Measurements from ENCODE around the gene SPAG17. TPM values are rescaled to one million over a fixed set of nuclear protein-coding genes. Genes with fewer than 3 reads are reported as not detected.

The SPAG17 gene
- total RNA-seq, 1 experiment from 2014 or later = 0.52 TPM

DNA sequence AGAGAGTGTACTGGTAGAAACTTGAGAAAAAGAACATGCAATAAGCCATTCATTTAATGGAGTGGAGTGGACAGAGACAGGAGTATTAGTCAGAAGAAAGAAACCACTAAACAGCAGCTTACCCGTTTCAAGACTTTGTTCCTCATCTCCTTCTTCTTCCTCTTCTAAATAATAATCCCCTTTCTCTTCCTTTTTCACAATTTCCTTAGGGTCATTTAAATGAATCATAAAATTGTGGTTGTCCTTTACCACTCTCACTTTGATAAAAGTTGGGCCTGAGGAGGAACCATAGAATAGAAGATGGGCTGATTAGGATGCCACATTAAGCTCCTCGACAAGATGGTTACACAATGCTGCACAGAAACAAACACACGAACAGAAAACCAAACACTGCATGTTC is 145.9 kb downstream of the SPAG17 start (continued):
- TF ChIP-seq, protein P1, sequence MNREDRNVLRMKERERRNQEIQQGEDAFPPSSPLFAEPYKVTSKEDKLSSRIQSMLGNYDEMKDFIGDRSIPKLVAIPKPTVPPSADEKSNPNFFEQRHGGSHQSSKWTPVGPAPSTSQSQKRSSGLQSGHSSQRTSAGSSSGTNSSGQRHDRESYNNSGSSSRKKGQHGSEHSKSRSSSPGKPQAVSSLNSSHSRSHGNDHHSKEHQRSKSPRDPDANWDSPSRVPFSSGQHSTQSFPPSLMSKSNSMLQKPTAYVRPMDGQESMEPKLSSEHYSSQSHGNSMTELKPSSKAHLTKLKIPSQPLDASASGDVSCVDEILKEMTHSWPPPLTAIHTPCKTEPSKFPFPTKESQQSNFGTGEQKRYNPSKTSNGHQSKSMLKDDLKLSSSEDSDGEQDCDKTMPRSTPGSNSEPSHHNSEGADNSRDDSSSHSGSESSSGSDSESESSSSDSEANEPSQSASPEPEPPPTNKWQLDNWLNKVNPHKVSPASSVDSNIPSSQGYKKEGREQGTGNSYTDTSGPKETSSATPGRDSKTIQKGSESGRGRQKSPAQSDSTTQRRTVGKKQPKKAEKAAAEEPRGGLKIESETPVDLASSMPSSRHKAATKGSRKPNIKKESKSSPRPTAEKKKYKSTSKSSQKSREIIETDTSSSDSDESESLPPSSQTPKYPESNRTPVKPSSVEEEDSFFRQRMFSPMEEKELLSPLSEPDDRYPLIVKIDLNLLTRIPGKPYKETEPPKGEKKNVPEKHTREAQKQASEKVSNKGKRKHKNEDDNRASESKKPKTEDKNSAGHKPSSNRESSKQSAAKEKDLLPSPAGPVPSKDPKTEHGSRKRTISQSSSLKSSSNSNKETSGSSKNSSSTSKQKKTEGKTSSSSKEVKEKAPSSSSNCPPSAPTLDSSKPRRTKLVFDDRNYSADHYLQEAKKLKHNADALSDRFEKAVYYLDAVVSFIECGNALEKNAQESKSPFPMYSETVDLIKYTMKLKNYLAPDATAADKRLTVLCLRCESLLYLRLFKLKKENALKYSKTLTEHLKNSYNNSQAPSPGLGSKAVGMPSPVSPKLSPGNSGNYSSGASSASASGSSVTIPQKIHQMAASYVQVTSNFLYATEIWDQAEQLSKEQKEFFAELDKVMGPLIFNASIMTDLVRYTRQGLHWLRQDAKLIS (CRISPR knock-in tag; IDR thresholded peaks at IDR 0.05; ENCODE audit: borderline replicate concordance) = no peak

DNA sequence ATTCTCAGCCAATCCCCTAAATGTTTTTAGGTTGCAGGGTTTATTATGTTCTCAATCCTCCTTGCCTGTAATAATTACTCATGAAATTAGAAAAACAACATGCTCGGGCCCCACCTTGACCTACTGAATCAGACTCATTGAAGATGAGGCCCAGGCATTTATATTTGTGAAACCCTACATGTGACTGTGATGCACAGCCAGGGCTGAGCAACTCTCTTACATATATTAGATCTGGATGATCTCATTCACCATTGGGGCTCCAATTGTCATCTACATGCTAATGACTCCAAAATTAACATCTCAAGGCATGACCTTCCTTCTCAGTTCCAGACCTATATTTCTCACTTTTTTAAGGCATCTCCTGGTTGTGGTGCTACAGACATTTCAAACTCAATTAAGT is 152.1 kb downstream of the SPAG17 start:
- Mint-ChIP-seq H3K27ac (no peak overlapping the region), H3K9me3 (no peaks in the 10 kb centered on the region; the same call in 1 of the 2 replicates), H3K36me3 (no peaks in the 10 kb centered on the region), H3K27me3 (ENCODE audit: low read depth) (no peaks in the 10 kb centered on the region), H3K4me3 (no peak overlapping the region), H3K4me1 (peaks cover 10% of the 10 kb centered on the region)
- TF ChIP-seq CREB1 (CRISPR knock-in tag; IDR thresholded peaks at IDR 0.05) (no peak), NFATC4 (CRISPR knock-in tag; IDR thresholded peaks at IDR 0.05) (no peak), CBFB (CRISPR knock-in tag; IDR thresholded peaks at IDR 0.05; ENCODE audit: low read depth) (no peak)
- DNase-seq (ENCODE audit: low spot score) = no peak
- ChIA-PET POLR2A (no interaction called here), CTCF (no interaction called here)
- ATAC-seq = no peak; the same call in 1 of the 2 replicates

DNA sequence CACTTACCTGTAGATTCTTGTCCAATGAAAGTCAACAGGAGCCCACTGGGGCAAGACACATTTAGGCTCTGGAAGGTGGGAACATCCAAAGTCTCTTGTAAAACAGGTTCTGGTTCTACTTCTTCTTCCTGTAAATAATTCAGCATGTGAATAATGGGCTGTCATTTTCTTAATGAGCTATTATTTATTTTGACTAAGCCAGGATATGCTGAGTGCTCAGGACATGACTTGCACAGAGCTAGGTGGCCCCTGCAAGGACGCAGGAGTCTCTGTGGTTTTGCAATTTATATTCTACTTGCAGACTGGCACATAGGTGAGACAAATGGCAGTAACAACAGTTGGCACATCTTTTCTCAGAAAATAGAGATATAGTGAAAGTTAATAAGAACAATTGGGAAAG is 156.8 kb downstream of the SPAG17 start:
- no peaks in the 10 kb centered on the region for H3K36me3 Mint-ChIP-seq
- TF ChIP-seq CREB1 (CRISPR knock-in tag; IDR thresholded peaks at IDR 0.05) (no peak), GABPB1 (CRISPR knock-in tag; IDR thresholded peaks at IDR 0.05) (no peak), ZBTB43 (CRISPR knock-in tag; IDR thresholded peaks at IDR 0.05) (no peak), ZNF317 (CRISPR knock-in tag; IDR thresholded peaks at IDR 0.05; ENCODE audit: borderline replicate concordance, low read depth) (no peak), ESRRA (CRISPR knock-in tag; IDR thresholded peaks at IDR 0.05; ENCODE audit: borderline replicate concordance) (no peak), ZNF138 (CRISPR knock-in tag; conservative IDR thresholded peaks at IDR 0.05) (no peak), ETV6 (CRISPR knock-in tag; IDR thresholded peaks at IDR 0.05) (no peak)
- TF ChIP-seq, protein P2, sequence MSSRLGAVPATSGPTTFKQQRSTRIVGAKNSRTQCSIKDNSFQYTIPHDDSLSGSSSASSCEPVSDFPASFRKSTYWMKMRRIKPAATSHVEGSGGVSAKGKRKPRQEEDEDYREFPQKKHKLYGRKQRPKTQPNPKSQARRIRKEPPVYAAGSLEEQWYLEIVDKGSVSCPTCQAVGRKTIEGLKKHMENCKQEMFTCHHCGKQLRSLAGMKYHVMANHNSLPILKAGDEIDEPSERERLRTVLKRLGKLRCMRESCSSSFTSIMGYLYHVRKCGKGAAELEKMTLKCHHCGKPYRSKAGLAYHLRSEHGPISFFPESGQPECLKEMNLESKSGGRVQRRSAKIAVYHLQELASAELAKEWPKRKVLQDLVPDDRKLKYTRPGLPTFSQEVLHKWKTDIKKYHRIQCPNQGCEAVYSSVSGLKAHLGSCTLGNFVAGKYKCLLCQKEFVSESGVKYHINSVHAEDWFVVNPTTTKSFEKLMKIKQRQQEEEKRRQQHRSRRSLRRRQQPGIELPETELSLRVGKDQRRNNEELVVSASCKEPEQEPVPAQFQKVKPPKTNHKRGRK (CRISPR knock-in tag; IDR thresholded peaks at IDR 0.05; ENCODE audit: borderline replicate concordance) = no peak
- TF ChIP-seq, protein P3, sequence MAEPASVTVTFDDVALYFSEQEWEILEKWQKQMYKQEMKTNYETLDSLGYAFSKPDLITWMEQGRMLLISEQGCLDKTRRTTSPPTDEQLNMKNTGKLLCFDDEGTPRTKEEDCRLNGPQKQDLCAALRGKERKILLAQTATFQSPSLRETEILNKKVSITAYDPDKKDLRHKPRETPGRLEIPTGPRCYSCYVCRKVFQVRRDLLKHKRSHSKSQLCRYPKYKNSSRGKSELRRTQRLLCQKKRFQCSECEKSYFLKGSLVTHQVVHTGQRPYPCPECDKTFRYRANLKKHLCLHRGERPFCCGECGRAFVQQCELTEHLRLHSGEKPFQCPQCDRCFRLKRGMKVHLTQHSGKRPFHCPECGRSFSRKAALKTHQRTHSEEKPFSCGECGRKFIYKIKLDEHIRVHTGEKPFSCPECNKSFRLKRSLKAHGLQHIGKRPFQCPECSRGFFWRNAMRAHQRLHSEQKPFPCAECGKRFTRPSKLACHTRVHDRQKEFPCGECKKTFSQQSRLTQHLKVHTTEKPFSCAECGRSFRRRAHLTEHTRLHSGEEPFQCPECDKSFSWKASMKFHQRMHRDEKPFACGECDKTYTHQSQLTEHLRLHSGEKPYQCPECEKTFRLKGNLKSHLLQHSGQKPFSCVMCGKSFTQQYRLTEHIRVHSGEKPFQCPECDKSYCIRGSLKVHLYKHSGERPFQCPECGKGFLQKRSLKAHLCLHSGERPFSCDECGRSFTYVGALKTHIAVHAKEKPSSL (CRISPR knock-in tag; conservative IDR thresholded peaks at IDR 0.05) = no peak
- TF ChIP-seq, protein P4, sequence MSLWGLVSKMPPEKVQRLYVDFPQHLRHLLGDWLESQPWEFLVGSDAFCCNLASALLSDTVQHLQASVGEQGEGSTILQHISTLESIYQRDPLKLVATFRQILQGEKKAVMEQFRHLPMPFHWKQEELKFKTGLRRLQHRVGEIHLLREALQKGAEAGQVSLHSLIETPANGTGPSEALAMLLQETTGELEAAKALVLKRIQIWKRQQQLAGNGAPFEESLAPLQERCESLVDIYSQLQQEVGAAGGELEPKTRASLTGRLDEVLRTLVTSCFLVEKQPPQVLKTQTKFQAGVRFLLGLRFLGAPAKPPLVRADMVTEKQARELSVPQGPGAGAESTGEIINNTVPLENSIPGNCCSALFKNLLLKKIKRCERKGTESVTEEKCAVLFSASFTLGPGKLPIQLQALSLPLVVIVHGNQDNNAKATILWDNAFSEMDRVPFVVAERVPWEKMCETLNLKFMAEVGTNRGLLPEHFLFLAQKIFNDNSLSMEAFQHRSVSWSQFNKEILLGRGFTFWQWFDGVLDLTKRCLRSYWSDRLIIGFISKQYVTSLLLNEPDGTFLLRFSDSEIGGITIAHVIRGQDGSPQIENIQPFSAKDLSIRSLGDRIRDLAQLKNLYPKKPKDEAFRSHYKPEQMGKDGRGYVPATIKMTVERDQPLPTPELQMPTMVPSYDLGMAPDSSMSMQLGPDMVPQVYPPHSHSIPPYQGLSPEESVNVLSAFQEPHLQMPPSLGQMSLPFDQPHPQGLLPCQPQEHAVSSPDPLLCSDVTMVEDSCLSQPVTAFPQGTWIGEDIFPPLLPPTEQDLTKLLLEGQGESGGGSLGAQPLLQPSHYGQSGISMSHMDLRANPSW (CRISPR knock-in tag; conservative IDR thresholded peaks at IDR 0.05; ENCODE audit: low read depth) = no peak
- TF ChIP-seq, protein P5, sequence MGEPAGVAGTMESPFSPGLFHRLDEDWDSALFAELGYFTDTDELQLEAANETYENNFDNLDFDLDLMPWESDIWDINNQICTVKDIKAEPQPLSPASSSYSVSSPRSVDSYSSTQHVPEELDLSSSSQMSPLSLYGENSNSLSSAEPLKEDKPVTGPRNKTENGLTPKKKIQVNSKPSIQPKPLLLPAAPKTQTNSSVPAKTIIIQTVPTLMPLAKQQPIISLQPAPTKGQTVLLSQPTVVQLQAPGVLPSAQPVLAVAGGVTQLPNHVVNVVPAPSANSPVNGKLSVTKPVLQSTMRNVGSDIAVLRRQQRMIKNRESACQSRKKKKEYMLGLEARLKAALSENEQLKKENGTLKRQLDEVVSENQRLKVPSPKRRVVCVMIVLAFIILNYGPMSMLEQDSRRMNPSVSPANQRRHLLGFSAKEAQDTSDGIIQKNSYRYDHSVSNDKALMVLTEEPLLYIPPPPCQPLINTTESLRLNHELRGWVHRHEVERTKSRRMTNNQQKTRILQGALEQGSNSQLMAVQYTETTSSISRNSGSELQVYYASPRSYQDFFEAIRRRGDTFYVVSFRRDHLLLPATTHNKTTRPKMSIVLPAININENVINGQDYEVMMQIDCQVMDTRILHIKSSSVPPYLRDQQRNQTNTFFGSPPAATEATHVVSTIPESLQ (CRISPR knock-in tag; IDR thresholded peaks at IDR 0.05) = no peak
- ChIA-PET CTCF (no interaction called here), POLR2A (no interaction called here)
- no peak overlapping the region for H3K4me3 Mint-ChIP-seq
- H3K27me3 Mint-ChIP-seq (ENCODE audit: low read depth) = no peaks in the 10 kb centered on the region
- no peak overlapping the region for H3K27ac Mint-ChIP-seq
- no peak for DNase-seq (ENCODE audit: low spot score)
- H3K9me3 Mint-ChIP-seq = no peaks in the 10 kb centered on the region; the same call in 1 of the 2 replicates
- H3K4me1 Mint-ChIP-seq = peaks cover 6% of the 10 kb centered on the region
- no peak for ATAC-seq

Measured in WTC11 (cell line).